HG03159 (cell line): Measurements from ENCODE around the gene NOP56.

Experiments used
- ATAC-seq: cut with Tn5 transposase; IDR thresholded peaks from one replicate; pipeline ENCODE4 v1.9.1; 2021; ENCODE audit warnings: mild to moderate bottlenecking, moderate library complexity; ENCODE audit not compliant: unreplicated experiment

NOP56 gene

DNA sequence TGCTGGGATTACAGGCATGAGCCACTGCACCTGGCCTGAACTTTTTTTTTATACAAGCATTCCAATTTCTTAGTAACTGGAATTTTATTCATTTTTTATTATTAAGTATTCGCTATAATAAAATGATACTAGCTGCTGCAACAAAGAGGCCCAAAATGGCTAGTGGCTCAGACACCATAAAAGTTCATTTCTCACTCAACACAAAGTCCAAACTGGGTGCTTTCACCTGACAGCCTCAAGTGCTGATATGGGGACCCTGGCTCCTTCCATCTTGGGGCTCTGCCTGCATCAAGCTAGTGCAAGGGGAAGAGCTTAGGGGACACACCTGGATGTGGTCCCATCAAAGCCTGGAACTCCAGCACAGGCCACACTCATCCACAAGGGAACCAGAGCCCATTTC is 12.2 kb upstream of the NOP56 start:
- ATAC-seq, result no peak

- ATAC-seq, result no peak
Measured at GRCh38 chr20:2640899-2641298, 11.5 kb upstream of the NOP56 start.

- no peak for ATAC-seq
Measured at GRCh38 chr20:2643708-2644107, 8.7 kb upstream of the NOP56 start.

GRCh38 chr20:2652724-2653555 is 508 bp downstream of the NOP56 start:
- peak; percentile 45 for ATAC-seq

DNA sequence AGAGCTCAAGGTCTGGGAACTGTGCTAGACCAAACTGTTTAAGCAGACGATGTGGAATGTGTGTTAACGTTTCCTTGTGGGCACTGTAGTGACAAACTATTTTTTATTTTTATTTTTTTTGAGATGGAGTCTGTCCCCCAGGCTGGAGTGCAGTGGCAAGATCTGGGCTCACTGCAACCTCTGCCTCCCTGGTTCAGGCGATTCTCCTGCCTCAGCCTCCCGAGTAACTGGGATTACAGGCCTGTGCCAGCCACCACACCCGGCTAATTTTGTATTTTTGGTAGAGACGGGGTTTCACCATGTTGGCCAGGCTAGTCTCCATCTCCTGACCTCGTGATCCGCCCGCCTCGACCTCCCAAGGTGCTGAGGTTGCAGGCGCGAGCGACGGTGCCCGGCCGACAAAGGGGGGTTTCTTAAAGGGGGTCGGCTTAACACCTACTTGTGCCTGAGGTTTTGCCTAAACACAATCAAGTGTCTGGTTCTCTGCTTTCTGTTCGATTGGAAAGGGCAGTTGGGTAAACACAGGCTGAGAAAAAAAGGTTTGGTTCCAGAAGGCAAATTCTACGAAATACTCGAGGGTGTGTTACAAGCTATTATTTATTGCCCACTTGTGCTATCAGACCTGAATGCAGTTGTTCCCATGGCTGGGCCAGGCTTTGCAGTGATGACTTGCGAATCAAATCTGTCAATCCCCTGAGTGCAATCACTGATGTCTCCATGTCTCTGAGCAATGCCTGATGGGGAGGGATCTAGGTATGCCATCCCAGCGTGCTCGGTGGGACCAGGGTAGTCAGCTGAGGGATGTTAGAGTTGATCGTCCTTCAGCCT is 1.3 kb downstream of the NOP56 start:
- no peak for ATAC-seq

- no peak for ATAC-seq
Measured at GRCh38 chr20:2654384-2654822, 2.0 kb downstream of the NOP56 start.

DNA sequence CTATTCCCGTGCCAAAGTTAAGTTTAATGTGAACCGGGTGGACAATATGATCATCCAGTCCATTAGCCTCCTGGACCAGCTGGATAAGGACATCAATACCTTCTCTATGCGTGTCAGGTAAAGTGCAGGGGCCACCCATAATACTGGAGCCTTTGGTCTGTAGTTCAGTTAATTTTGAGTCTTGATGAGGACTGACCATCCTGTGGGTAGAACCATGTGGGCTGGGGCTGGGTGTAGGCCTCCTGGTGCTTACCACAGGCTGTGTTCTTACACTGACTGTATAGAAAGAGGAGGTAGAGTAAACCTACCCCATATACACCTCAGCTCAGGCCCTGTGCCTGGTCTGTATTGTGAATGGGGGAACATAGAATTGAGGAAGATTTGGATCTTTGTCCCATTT is 2.4 kb downstream of the NOP56 start:
- ATAC-seq, result no peak

DNA sequence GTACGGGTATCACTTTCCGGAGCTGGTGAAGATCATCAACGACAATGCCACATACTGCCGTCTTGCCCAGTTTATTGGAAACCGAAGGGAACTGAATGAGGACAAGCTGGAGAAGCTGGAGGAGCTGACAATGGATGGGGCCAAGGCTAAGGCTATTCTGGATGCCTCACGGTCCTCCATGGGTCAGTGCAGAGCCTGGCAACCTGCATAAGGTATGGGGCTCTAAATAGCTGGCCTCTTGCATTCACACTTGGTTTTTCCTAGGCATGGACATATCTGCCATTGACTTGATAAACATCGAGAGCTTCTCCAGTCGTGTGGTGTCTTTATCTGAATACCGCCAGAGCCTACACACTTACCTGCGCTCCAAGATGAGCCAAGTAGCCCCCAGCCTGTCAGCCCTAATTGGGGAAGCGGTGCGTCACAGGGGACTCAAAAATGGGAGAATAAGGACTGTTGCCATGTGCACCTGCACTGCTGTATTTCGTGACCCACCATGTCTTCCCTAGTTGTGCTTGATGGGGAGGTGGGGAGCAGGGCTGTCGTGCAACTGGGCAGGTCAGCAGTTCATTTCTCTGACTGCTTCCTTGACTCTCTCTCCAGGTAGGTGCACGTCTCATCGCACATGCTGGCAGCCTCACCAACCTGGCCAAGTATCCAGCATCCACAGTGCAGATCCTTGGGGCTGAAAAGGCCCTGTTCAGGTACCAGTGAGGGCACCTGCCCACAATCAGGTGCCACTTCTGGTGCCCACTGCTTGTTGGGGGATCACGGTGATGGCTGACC is 3.1 kb downstream of the NOP56 start:
- ATAC-seq, result no peak

- ATAC-seq, result no peak
Measured at GRCh38 chr20:2656471-2657117, 4.2 kb downstream of the NOP56 start.

GRCh38 chr20:2657241-2657640 is 4.8 kb downstream of the NOP56 start:
- ATAC-seq, result no peak

- ATAC-seq, result no peak
Measured at GRCh38 chr20:2657674-2658073, 5.2 kb downstream of the NOP56 start.

DNA sequence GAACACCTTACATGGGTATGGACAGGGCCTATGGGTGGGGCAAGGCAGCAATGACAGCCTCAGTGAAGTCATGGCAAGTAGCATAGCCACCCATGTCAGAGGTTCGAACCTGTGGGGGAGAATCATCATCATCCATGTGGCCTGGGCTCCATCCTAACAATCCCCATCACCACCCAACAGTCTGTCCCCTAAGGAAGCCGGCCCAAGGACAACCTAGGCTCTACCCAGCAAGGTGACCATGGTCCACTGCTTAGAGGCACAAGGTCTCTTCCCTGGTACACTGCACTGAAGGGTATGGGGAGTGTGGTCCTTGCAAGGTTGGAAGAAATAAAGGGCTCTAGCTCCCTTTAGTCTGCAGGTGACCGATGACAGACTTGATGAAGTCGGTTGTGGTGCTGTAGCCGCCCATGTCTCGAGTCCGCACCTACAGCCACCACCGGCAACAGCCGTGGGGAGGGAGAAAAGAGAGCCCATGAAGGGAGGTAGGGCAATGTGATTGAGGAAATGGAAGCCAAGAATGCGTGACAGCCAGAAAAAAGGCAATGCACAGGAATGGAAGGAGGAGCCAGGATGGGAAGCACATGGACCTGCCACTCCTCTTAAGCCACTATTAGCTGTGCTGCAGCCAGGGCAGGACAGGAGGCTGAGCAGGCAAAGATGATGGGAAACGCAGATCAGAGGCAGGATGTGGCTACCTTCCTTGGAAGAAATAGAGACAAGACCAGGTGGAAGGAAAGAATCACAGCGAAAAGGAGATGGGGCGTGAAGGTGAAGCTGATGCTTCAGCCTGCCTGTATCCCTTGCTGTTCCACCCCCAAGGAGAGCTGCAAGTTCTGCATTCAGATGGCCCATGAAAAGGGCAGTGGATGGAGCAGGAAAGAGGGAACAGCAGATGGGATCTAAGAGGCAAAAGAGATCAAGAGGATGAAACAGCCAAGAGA is 6.3 kb downstream of the NOP56 start:
- ATAC-seq, result no peak

GRCh38 chr20:2659547-2659946 is 7.1 kb downstream of the NOP56 start:
- no peak for ATAC-seq

GRCh38 chr20:2663364-2663886 is 11.0 kb downstream of the NOP56 start:
- no peak for ATAC-seq

DNA sequence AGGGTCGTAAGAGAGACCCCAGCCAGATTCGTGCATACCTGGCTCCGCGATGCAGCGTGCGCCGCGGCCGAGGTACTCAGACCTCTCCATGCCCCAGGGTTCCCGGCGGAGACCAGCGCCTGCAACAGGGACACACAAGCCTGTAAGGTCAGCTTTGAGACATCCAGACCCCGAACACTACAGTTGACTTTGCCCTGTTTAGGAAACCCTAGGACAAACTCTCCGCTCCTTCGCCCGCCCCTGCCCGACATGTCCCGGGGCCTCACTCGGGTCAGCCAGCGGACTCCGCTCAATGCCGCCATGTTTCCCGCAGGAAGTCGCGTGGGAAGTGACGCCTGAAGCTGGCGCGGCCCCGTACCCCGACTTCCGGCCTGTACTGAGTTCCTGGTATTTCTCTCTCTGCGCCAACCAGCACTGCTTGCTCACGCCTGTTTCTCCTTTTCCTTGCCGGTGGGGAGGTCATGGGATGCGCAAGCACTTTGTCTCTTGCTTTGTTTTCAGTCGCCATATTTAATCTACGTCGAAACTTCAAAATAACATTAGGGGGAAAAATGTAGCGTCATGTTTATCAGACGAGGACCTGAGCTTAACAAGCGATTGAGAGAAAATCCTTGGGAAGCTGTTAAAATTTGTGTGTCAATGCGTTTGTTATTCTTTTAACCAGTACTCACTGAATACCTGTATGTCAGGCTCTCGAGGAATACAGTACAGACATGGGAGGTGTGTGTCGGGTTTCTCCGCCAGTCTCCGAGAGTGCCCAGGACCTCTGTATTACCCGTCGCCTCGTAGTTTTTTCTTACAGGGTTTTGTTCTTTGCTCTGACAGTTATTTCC is 11.7 kb downstream of the NOP56 start, which contains the start of gene IDH3B:
TSS of gene IDH3B (minus strand) at position 330 of the 833 bp plus-strand sequence. CDS start at position 302, 28 bp downstream.
- peak; percentile 89 for ATAC-seq

- no peak for ATAC-seq
Measured at GRCh38 chr20:2671977-2672376, 19.5 kb downstream of the NOP56 start.

DNA sequence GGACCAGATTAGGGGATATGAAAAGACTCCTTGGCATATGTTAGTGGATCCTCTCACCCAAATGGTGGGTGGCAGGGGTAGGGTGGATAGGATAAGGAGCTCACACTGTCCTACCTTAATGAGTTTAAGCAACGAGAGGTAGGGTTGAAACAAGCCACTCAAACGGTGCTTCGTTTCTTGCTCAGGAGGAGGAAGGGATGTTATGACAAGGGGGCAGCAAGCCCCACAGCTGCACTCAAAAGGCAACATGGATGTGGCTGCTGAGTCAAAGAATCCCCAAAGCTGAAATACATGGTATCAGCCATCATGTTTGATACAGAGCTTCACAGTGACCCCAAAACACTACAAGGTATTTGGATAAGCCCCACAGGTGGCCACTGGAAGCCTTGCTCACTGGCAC is 20.0 kb downstream of the NOP56 start:
- ATAC-seq, result no peak

GRCh38 chr20:2673453-2673852 is 21.0 kb downstream of the NOP56 start:
- no peak for ATAC-seq
